Measurements from ENCODE around the gene ZNF410. TPM values are rescaled to one million over a fixed set of nuclear protein-coding genes. Genes with fewer than 3 reads are reported as not detected.
"Not testable (repeated sequence)": the region's sequence is repeated elsewhere in the genome, so short reads cannot be mapped to it uniquely, and the experiment has no call there.

Gene ZNF410, protein sequence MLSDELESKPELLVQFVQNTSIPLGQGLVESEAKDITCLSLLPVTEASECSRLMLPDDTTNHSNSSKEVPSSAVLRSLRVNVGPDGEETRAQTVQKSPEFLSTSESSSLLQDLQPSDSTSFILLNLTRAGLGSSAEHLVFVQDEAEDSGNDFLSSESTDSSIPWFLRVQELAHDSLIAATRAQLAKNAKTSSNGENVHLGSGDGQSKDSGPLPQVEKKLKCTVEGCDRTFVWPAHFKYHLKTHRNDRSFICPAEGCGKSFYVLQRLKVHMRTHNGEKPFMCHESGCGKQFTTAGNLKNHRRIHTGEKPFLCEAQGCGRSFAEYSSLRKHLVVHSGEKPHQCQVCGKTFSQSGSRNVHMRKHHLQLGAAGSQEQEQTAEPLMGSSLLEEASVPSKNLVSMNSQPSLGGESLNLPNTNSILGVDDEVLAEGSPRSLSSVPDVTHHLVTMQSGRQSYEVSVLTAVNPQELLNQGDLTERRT
- total RNA-seq, result 83.2 and 83.4 TPM in 2 replicates

DNA sequence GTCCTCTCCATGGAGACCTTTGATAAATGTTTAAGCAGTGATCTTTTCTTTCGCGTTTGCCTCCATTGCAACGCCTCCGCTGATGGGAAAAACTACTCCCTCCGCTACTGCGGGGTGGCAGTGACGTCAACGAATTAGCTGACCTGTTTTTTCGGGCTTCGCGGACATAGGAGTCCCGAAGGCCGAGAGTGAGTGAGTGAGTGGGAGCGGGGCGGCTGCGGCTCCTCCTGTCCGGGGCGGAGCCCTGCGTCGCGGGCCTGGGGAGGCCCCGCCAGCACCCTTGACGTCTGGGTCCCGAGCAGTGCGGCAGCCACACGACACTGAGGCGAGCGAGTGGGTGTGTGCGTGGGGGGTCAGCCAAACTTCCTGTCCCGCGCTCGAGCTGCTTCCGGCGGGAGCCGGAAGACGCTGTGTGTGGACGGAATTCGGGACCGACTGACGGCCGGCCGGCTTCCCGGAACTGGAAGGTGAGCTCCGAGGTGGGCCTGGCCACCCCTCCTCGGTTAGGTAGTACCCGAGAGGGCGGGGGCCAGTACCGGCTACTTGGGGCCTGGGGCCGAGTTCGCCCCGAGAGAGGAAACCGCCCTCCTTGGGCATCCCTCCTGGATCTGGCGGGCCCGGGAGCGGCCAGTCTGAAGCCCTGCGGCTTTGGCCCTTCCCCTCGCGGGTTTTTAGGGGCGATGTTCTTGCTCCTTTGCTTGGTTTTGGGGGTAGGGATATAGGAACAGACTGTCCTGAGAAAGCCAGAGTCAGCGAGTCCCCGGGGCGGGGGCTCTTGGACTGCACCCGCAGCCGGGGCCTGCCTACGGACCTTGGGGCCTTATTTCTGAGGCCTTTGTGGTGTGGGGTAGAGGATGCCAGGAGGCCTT, at the start of gene ZNF410:
Gene ZNF410, plus strand, starts transcription at position 411 of the 869 bp plus-strand sequence. CDS start 5,317 bp downstream, outside the sequence.
- Histone ChIP-seq H4K20me1 (ENCODE audit: insufficient read depth, low read length) (peaks cover 25% of the 10 kb centered on the region), H3K36me3 (ENCODE audit: insufficient read depth, low read length) (peaks cover under 1% of the 10 kb centered on the region), H3K9me3 (ENCODE audit: low read depth, low read length) (no peaks in the 10 kb centered on the region), H3K27ac (ENCODE audit: low read depth, low read length) (peak within 1 kb of the TSS; percentile 100), H3K4me3 (ENCODE audit: insufficient read depth, low read length) (peak within 1 kb of the TSS; percentile 85), H3K4me2 (ENCODE audit: insufficient read depth, low read length) (peak within 1 kb of the TSS; percentile 95), H2AFZ (ENCODE audit: low read length) (peak within 1 kb of the TSS; percentile 88), H3K27me3 (ENCODE audit: insufficient read depth, low read length) (no peaks in the 10 kb centered on the region), H3K79me2 (ENCODE audit: insufficient read depth, low read length) (peaks cover 64% of the 10 kb centered on the region), H3K4me1 (ENCODE audit: insufficient read depth, low read length) (peaks cover 24% of the 10 kb centered on the region)
- TF ChIP-seq, protein P1, sequence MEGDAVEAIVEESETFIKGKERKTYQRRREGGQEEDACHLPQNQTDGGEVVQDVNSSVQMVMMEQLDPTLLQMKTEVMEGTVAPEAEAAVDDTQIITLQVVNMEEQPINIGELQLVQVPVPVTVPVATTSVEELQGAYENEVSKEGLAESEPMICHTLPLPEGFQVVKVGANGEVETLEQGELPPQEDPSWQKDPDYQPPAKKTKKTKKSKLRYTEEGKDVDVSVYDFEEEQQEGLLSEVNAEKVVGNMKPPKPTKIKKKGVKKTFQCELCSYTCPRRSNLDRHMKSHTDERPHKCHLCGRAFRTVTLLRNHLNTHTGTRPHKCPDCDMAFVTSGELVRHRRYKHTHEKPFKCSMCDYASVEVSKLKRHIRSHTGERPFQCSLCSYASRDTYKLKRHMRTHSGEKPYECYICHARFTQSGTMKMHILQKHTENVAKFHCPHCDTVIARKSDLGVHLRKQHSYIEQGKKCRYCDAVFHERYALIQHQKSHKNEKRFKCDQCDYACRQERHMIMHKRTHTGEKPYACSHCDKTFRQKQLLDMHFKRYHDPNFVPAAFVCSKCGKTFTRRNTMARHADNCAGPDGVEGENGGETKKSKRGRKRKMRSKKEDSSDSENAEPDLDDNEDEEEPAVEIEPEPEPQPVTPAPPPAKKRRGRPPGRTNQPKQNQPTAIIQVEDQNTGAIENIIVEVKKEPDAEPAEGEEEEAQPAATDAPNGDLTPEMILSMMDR (IDR thresholded peaks at IDR 0.05; ENCODE audit: extremely low read depth, low read depth, low read length), result no peak
- DNase-seq (ENCODE audit: insufficient read length, low spot score, missing footprints), result peak; percentile 96

DNA sequence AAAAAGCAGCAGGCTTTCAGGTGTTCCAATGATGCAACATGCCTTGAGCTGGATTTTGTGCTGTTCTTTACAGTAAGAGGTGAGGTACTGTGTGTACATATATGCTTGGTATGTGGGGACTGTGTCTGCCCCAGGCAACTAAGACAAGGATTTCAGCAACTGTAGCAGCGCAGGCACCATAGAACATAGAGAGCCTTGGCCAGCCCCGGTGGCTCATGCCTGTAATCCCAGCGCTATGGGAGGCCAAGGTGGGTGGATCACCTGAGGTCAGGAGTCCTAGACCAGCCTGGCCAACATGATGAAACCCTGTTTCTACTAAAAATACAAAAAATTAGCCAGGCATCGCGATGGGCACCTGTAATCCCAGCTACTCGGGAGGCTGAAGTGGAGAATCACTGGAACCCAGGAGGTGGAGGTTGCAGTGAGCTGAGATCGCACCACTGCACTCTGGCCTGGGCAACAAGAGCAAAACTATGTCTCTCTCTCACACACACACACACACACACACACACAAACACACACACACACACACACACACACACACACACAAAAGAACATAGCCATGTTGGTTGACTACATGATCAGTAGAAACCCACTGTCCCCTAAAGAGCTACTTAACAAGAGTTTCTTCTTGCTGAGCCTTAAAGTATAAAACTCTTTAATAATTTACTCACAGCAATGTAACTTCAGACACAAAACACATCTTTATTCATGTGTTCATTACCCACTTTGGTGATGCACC, 48.2 kb upstream of the ZNF410 start:
- not testable (repeated sequence) for DNase-seq (ENCODE audit: insufficient read length, low spot score, missing footprints); H3K4me2 ChIP-seq (ENCODE audit: insufficient read depth, low read length); H3K9me3 ChIP-seq (ENCODE audit: low read depth, low read length)

DNA sequence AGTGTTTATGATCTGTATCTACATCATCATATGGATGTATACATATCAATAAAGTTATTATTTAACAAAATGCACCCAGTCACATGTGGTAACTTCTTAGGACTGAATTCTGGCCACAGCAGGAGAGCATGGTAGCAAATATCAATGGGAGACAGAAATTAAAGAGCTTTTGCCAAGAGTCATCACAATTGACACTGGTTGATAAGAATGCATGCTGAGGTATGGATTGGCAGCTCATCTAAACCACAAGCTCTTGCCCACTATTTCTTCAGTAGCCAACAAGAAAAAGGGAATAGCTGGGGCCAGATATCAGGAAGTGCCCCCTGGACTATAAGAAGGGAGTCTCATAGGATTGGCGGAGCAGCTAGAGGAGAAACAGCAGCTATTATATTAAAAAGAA, 44.5 kb upstream of the ZNF410 start:
- Histone ChIP-seq H4K20me1 (ENCODE audit: insufficient read depth, low read length) (no peaks in the 10 kb centered on the region), H2AFZ (ENCODE audit: low read length) (no peak overlapping the region), H3K4me2 (ENCODE audit: insufficient read depth, low read length) (no peak overlapping the region), H3K4me1 (ENCODE audit: insufficient read depth, low read length) (no peaks in the 10 kb centered on the region), H3K9me3 (ENCODE audit: low read depth, low read length) (no peaks in the 10 kb centered on the region), H3K27me3 (ENCODE audit: insufficient read depth, low read length) (no peaks in the 10 kb centered on the region), H3K36me3 (ENCODE audit: insufficient read depth, low read length) (no peaks in the 10 kb centered on the region), H3K27ac (ENCODE audit: low read depth, low read length) (no peak overlapping the region), H3K79me2 (ENCODE audit: insufficient read depth, low read length) (no peaks in the 10 kb centered on the region), H3K4me3 (ENCODE audit: insufficient read depth, low read length) (no peak overlapping the region)
- DNase-seq (ENCODE audit: insufficient read length, low spot score, missing footprints), result peak; percentile 21
- TF ChIP-seq, protein P1 (IDR thresholded peaks at IDR 0.05; ENCODE audit: extremely low read depth, low read depth, low read length), result no peak

More for the DNA sequence above, 48.2 kb upstream of the ZNF410 start:
- H3K4me1 ChIP-seq (ENCODE audit: insufficient read depth, low read length); H3K79me2 ChIP-seq (ENCODE audit: insufficient read depth, low read length); H3K27me3 ChIP-seq (ENCODE audit: insufficient read depth, low read length); H3K4me3 ChIP-seq (ENCODE audit: insufficient read depth, low read length); H3K27ac ChIP-seq (ENCODE audit: low read depth, low read length); H2AFZ ChIP-seq (ENCODE audit: low read length); H4K20me1 ChIP-seq (ENCODE audit: insufficient read depth, low read length); H3K36me3 ChIP-seq (ENCODE audit: insufficient read depth, low read length): not testable (repeated sequence)

GRCh38 chr14:73842851-73843250, 43.8 kb upstream of the ZNF410 start:
- Histone ChIP-seq H3K4me3 (ENCODE audit: insufficient read depth, low read length) (no peak overlapping the region), H3K79me2 (ENCODE audit: insufficient read depth, low read length) (no peaks in the 10 kb centered on the region), H3K4me1 (ENCODE audit: insufficient read depth, low read length) (no peaks in the 10 kb centered on the region), H3K27me3 (ENCODE audit: insufficient read depth, low read length) (no peaks in the 10 kb centered on the region), H3K4me2 (ENCODE audit: insufficient read depth, low read length) (no peak overlapping the region), H4K20me1 (ENCODE audit: insufficient read depth, low read length) (no peaks in the 10 kb centered on the region), H3K36me3 (ENCODE audit: insufficient read depth, low read length) (no peaks in the 10 kb centered on the region), H3K9me3 (ENCODE audit: low read depth, low read length) (no peaks in the 10 kb centered on the region), H2AFZ (ENCODE audit: low read length) (no peak overlapping the region), H3K27ac (ENCODE audit: low read depth, low read length) (no peak overlapping the region)
- DNase-seq (ENCODE audit: insufficient read length, low spot score, missing footprints), result no peak
- TF ChIP-seq, protein P1 (IDR thresholded peaks at IDR 0.05; ENCODE audit: extremely low read depth, low read depth, low read length), result no peak

Measured in osteoblast (primary cell).